ENCODE data around the gene PCDH9.

The PCDH9 gene

DNA sequence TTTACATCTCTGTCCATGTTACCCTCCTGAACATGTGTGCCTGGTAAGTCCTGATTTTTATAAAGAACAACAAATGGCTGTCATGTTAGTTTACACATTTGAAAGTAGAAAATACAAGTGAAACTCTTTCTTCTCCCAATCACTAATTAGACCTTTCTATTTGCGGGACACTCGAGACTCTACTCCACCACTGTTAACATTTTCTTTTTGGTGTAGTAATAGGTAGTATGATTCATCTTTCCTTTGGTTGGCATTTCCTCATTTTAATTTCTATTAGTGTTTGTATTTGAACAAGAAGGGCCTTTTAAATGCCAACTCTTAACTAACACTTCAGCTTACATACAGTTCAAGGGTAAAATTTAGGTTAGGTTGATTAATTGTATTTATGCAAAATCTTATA lies 371.1 kb downstream of the PCDH9 start:
- Histone ChIP-seq H3K79me2 (ENCODE audit: insufficient read depth, low read length) (no peaks in the 10 kb centered on the region), H3K9ac (ENCODE audit: low read depth, low read length, poor library complexity, severe bottlenecking) (no peak overlapping the region), H3K9me2 (replicated peaks; ENCODE audit: low read depth, low read length) (no peaks in the 10 kb centered on the region), H3K27me3 (ENCODE audit: insufficient read depth, low read length, poor library complexity, severe bottlenecking) (no peaks in the 10 kb centered on the region), H3K9me3 (ENCODE audit: insufficient read depth, low read depth, low read length) (no peaks in the 10 kb centered on the region), H3K4me1 (ENCODE audit: insufficient read depth, low read length, poor library complexity, severe bottlenecking) (peaks cover 13% of the 10 kb centered on the region), H4K20me1 (ENCODE audit: insufficient read depth, low read length, poor library complexity, severe bottlenecking) (no peaks in the 10 kb centered on the region), H3F3A (ENCODE audit: low read depth) (no peaks in the 10 kb centered on the region), H3K4me3 (ENCODE audit: low read length, poor library complexity, severe bottlenecking) (no peak overlapping the region), H3K36me3 (ENCODE audit: insufficient read depth, low read length) (no peaks in the 10 kb centered on the region), H3K4me2 (ENCODE audit: low read depth, low read length, poor library complexity, severe bottlenecking) (peak overlapping the region; percentile 4), H2AFZ (ENCODE audit: low read length) (peak overlapping the region; percentile 66; the same call in 1 of the 2 replicates)
- no peak for TF ChIP-seq EZH2phosphoT487 (IDR thresholded peaks at IDR 0.05; ENCODE audit: borderline replicate concordance)
- TF ChIP-seq, protein P1, sequence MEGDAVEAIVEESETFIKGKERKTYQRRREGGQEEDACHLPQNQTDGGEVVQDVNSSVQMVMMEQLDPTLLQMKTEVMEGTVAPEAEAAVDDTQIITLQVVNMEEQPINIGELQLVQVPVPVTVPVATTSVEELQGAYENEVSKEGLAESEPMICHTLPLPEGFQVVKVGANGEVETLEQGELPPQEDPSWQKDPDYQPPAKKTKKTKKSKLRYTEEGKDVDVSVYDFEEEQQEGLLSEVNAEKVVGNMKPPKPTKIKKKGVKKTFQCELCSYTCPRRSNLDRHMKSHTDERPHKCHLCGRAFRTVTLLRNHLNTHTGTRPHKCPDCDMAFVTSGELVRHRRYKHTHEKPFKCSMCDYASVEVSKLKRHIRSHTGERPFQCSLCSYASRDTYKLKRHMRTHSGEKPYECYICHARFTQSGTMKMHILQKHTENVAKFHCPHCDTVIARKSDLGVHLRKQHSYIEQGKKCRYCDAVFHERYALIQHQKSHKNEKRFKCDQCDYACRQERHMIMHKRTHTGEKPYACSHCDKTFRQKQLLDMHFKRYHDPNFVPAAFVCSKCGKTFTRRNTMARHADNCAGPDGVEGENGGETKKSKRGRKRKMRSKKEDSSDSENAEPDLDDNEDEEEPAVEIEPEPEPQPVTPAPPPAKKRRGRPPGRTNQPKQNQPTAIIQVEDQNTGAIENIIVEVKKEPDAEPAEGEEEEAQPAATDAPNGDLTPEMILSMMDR (conservative IDR thresholded peaks at IDR 0.05; ENCODE audit: low read length) = no peak

DNA sequence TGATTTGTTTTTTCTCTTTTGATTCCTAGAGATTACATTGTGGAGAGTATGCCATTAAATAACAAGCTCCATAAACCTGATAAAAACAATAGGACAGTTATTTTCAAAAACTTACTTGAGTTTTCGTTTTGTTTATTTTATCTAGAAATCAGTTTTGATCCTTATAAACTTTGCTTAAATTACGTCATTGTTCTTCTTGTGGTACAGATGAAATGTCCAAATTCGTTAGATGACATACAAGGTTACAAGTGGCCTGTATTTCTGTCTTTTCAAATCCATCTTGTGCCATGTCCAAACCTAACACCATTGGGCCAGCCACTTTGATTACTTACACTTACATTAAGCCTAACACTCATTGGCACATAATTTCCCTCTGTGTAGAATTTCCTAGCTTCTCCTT lies 372.0 kb downstream of the PCDH9 start:
- TF ChIP-seq EZH2phosphoT487 (IDR thresholded peaks at IDR 0.05; ENCODE audit: borderline replicate concordance) = no peak
- TF ChIP-seq, protein P1 (conservative IDR thresholded peaks at IDR 0.05; ENCODE audit: low read length) = no peak

DNA sequence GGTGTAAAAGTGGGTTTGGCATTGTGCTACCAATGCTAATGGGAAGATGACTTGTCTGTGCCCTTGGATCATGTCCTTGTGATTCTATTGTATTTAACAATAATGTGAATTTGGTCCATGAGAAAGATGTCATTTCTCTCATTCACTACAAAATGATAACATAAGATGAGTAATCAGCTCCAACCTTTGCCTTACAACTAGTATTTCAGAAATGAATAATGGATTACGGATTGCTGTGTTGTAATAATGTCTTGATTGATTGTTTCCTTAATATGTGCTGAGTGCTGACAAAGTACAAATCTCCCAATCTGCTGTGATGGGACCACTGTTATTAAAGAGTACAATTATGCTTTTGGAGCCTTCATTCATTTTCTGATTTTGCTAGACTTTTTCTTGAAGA lies 375.0 kb downstream of the PCDH9 start:
- no peaks in the 10 kb centered on the region for H3F3A ChIP-seq (ENCODE audit: low read depth)
- H3K79me2 ChIP-seq (ENCODE audit: insufficient read depth, low read length) = no peaks in the 10 kb centered on the region
- no peaks in the 10 kb centered on the region for H3K9me3 ChIP-seq (ENCODE audit: insufficient read depth, low read depth, low read length)
- H3K27me3 ChIP-seq (ENCODE audit: insufficient read depth, low read length, poor library complexity, severe bottlenecking) = no peaks in the 10 kb centered on the region
- H2AFZ ChIP-seq (ENCODE audit: low read length) = no peak overlapping the region
- no peak overlapping the region for H3K4me3 ChIP-seq (ENCODE audit: low read length, poor library complexity, severe bottlenecking)
- no peak overlapping the region for H3K9ac ChIP-seq (ENCODE audit: low read depth, low read length, poor library complexity, severe bottlenecking)
- H3K36me3 ChIP-seq (ENCODE audit: insufficient read depth, low read length) = no peaks in the 10 kb centered on the region
- H4K20me1 ChIP-seq (ENCODE audit: insufficient read depth, low read length, poor library complexity, severe bottlenecking) = no peaks in the 10 kb centered on the region
- no peak overlapping the region for H3K4me2 ChIP-seq (ENCODE audit: low read depth, low read length, poor library complexity, severe bottlenecking)
- TF ChIP-seq, protein P1 (conservative IDR thresholded peaks at IDR 0.05; ENCODE audit: low read length) = no peak
- TF ChIP-seq EZH2phosphoT487 (IDR thresholded peaks at IDR 0.05; ENCODE audit: borderline replicate concordance) = no peak
- peaks cover 13% of the 10 kb centered on the region for H3K4me1 ChIP-seq (ENCODE audit: insufficient read depth, low read length, poor library complexity, severe bottlenecking)
- H3K9me2 ChIP-seq (replicated peaks; ENCODE audit: low read depth, low read length) = no peaks in the 10 kb centered on the region

More for the DNA sequence above, 372.0 kb downstream of the PCDH9 start:
- Histone ChIP-seq H3K36me3 (ENCODE audit: insufficient read depth, low read length) (no peaks in the 10 kb centered on the region), H4K20me1 (ENCODE audit: insufficient read depth, low read length, poor library complexity, severe bottlenecking) (no peaks in the 10 kb centered on the region), H3K4me1 (ENCODE audit: insufficient read depth, low read length, poor library complexity, severe bottlenecking) (peaks cover 13% of the 10 kb centered on the region), H3K9me2 (replicated peaks; ENCODE audit: low read depth, low read length) (no peaks in the 10 kb centered on the region), H3K4me2 (ENCODE audit: low read depth, low read length, poor library complexity, severe bottlenecking) (no peak overlapping the region), H3K9ac (ENCODE audit: low read depth, low read length, poor library complexity, severe bottlenecking) (no peak overlapping the region), H3K27me3 (ENCODE audit: insufficient read depth, low read length, poor library complexity, severe bottlenecking) (no peaks in the 10 kb centered on the region), H3K79me2 (ENCODE audit: insufficient read depth, low read length) (no peaks in the 10 kb centered on the region), H2AFZ (ENCODE audit: low read length) (no peak overlapping the region), H3K9me3 (ENCODE audit: insufficient read depth, low read depth, low read length) (no peaks in the 10 kb centered on the region), H3F3A (ENCODE audit: low read depth) (no peaks in the 10 kb centered on the region), H3K4me3 (ENCODE audit: low read length, poor library complexity, severe bottlenecking) (no peak overlapping the region)

Measured in Loucy (cell line).